ENCODE data around the gene CDH7.

The CDH7 gene, protein sequence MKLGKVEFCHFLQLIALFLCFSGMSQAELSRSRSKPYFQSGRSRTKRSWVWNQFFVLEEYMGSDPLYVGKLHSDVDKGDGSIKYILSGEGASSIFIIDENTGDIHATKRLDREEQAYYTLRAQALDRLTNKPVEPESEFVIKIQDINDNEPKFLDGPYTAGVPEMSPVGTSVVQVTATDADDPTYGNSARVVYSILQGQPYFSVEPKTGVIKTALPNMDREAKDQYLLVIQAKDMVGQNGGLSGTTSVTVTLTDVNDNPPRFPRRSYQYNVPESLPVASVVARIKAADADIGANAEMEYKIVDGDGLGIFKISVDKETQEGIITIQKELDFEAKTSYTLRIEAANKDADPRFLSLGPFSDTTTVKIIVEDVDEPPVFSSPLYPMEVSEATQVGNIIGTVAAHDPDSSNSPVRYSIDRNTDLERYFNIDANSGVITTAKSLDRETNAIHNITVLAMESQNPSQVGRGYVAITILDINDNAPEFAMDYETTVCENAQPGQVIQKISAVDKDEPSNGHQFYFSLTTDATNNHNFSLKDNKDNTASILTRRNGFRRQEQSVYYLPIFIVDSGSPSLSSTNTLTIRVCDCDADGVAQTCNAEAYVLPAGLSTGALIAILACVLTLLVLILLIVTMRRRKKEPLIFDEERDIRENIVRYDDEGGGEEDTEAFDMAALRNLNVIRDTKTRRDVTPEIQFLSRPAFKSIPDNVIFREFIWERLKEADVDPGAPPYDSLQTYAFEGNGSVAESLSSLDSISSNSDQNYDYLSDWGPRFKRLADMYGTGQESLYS

DNA sequence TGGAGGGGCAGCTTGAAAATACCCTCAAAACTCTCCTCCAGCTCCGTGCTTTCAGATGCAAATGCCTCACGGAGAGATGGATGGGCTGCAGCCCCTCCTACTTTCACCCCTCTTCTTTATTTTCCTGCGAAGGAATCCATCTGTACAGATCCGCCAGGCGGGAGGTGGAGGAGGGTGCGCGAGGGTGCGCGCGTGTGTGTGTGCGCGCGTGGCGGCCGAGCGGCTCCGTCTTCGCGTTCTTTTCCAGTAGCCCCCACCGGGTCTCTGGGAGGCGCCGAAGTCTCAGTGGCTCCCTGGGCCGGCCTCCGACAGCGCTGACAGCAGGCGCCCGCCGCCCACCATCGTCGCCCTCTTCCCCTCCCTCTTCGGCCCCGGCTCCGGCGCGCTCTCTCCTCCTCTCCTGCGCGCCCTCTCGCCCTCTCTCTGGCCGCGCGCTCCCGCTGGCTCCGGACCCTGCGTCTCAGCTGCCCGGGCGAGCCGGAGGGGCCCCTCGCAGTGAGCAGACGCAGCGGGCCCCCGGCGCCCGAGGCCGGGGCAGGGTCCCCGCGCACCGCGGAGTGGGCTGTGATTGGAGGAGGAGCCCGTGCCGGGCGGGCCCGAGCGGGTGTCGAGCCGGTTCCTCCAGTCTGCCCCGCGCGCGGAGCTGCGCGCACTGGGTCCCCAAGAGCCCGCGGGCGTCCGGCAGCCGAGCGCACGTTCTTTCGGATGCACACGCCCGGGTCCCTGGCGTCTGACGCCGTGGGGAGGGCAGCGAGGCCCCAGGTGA is at the start of gene CDH7:
TSS of gene CDH7 (plus strand) at position 624 of the 766 bp plus-strand sequence. CDS start 11,831 bp downstream, outside the sequence.
- peaks cover 32% of the 10 kb centered on the region for H3K27me3 Mint-ChIP-seq
- no peak within 1 kb of the TSS for H3K4me3 Mint-ChIP-seq
- no peaks in the 10 kb centered on the region for H3K4me1 Mint-ChIP-seq (ENCODE audit: low read depth)
- no peak within 1 kb of the TSS for H3K27ac Mint-ChIP-seq
- no peaks in the 10 kb centered on the region for H3K36me3 Mint-ChIP-seq (ENCODE audit: low read depth)
- no peaks in the 10 kb centered on the region for H3K9me3 Mint-ChIP-seq

DNA sequence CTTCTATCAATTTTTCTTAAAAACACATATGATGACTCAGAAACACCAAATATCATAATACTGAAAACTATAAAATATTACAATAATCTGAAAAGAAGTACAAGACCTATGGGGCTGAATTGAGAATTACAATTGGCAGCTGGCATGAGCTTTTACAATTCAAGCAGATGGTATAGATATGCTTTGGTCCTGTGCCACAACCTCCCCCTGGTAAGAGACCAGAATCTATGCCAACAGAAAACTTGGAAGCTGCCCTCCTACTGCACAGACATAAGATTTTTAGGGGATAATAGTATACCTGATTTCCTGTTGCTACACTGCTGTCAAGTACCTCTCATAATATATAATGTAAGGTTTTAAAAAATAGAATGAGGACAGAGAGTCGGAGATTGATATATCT is 46.8 kb upstream of the CDH7 start:
- peaks cover 6% of the 10 kb centered on the region for H3K9me3 Mint-ChIP-seq
- no peak overlapping the region for H3K4me3 Mint-ChIP-seq
- no peaks in the 10 kb centered on the region for H3K4me1 Mint-ChIP-seq (ENCODE audit: low read depth)
- H3K27me3 Mint-ChIP-seq: no peaks in the 10 kb centered on the region
- H3K36me3 Mint-ChIP-seq (ENCODE audit: low read depth): no peaks in the 10 kb centered on the region
- no peak overlapping the region for H3K27ac Mint-ChIP-seq

DNA sequence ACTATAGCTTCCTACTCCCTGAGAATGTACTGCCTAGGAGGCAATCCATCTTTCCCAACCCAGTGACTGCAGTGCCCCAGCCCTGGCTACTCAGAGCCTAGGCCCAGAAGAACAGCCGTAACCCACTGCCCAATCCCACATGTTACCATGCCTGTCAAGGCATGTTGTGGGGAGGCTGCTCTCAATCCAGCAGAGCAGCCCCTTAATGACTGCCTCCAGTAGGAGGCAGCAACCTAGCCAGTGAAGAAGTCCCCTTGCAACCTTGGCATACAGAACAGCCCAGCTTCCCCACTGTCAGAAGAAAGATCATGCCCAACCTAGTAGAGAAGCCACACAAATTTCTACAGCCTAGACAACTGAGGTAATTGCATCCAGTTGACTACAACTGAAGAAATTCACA is 44.2 kb upstream of the CDH7 start:
- Mint-ChIP-seq H3K9me3 (peaks cover 11% of the 10 kb centered on the region), H3K27ac (no peak overlapping the region), H3K27me3 (no peaks in the 10 kb centered on the region), H3K4me1 (ENCODE audit: low read depth) (no peaks in the 10 kb centered on the region), H3K36me3 (ENCODE audit: low read depth) (no peaks in the 10 kb centered on the region), H3K4me3 (no peak overlapping the region)

DNA sequence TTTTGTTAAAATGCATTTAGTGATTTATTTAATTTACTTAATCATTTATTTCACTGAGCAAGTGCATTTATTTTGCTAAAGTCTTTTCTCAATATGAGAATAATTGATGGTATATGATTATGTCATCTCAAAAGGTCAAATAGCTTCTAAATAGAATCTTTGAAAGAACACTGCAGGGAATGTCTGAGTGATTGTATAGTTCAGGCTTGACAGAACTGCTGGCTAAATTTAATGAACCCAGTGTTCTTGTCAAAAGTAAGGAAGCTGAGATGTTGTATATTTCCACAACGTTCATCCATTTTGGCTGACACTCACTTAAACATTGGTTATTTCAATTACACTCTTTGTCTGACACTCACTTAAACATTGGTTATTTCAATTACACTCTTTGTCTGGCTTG is 39.3 kb upstream of the CDH7 start:
- Mint-ChIP-seq H3K9me3 (peaks cover 8% of the 10 kb centered on the region), H3K4me3 (no peak overlapping the region), H3K36me3 (ENCODE audit: low read depth) (no peaks in the 10 kb centered on the region), H3K27me3 (no peaks in the 10 kb centered on the region), H3K27ac (no peak overlapping the region), H3K4me1 (ENCODE audit: low read depth) (no peaks in the 10 kb centered on the region)

DNA sequence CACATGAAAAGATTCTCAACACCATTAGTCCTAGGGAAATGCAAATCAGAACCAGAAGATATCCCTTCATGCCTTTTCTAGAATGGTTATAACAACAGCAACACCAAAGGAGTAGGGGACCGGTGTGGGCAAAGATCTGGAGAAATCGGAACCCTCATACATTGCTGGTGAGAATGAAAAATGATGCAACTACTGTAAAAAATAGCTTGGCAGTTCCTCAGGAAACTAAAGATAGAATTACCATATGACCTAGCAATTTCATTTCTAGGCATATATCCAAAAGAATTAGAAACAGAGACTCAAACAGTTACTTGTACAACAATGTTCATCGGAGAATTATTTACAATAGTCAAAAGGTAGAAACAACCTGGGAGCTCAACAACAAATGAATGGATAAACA is 29.2 kb upstream of the CDH7 start:
- H3K36me3 Mint-ChIP-seq (ENCODE audit: low read depth): no peaks in the 10 kb centered on the region
- H3K9me3 Mint-ChIP-seq: peaks cover 13% of the 10 kb centered on the region
- H3K27me3 Mint-ChIP-seq: no peaks in the 10 kb centered on the region
- H3K4me3 Mint-ChIP-seq: no peak overlapping the region
- no peak overlapping the region for H3K27ac Mint-ChIP-seq
- H3K4me1 Mint-ChIP-seq (ENCODE audit: low read depth): no peaks in the 10 kb centered on the region

DNA sequence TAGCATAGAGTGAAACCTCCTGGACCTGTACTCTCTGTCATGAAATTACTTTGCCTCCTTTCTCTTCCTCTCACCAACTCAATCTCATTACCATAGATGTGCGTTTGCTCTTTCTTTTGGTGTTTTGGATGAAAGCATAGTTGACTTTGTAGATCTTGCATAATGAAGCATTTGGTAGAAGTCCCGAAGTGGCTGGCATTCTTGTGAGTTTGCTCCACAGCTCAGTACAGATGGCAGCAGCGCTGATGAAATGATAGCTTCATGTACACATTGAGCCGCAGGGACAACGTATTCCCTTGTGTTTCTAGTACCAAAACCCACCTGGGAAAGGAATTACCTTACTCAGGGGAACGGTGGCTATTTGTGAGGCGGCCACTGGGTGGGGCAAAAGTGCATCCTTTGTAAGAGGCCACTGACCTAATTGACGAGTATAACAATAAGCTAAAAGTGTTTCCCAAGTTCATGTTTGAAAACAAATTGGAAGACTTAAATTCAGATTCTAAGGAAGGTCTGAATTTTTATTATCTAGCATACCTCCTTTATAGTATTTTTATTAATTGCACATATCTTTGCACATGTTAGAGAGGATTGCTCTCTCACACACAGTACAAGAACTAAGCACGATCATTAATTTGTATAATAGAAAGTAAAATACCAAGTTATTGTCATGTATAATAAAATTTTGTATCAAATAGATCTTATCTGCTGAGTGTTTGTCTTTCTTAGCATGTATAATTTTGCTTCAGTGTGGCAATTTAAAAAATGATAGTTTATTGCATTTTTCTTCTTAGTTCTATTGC is 25.4 kb upstream of the CDH7 start:
- peaks cover 9% of the 10 kb centered on the region for H3K9me3 Mint-ChIP-seq

DNA sequence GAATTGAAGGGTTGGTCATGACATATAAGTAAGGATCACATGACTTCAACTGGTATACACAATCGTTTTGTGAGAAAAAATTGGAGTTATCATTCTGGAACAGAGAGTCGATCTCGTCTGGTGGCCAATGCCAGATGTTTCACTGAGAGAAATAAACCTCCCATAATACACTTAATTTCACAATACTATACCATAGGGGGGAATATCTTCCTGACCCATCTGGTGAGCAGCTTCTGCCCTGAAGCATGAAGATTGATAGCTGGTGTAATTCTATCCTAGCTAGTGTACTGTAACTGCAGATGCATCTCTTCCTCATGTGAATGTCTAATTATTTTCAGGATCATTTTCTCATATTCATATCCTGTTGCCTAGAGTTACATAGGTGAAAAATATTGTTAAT is 15.7 kb upstream of the CDH7 start:
- Mint-ChIP-seq H3K27ac (no peak overlapping the region), H3K36me3 (ENCODE audit: low read depth) (no peaks in the 10 kb centered on the region), H3K4me3 (no peak overlapping the region), H3K9me3 (peaks cover 3% of the 10 kb centered on the region), H3K27me3 (no peaks in the 10 kb centered on the region), H3K4me1 (ENCODE audit: low read depth) (no peaks in the 10 kb centered on the region)

More for the DNA sequence above, 25.4 kb upstream of the CDH7 start:
- Mint-ChIP-seq H3K27me3 (no peaks in the 10 kb centered on the region), H3K36me3 (ENCODE audit: low read depth) (no peaks in the 10 kb centered on the region), H3K4me1 (ENCODE audit: low read depth) (no peaks in the 10 kb centered on the region), H3K27ac (no peak overlapping the region), H3K4me3 (no peak overlapping the region)

DNA sequence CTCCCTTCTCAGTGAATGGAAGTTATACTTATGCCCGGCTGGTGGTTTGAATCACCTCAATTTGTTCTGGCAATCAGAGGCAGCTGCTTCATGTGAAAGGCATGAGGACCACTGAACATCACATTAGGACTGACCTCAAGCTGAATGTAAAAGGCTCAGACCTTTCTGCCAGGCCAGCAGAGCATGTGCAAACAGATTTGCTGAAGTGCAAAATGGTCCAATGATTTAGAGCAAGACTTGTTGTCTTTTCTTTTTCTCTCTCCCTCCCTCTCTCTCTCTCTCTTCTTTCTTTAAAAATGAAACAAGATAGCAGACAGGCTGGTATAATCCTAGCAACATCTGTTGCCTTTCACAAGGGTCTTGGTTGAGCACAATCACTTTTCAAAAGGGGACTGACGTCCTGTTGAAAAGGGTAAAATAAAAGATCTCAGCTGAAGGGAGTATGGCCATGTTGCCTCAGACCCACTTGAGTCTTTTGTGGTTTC is 13.3 kb upstream of the CDH7 start:
- no peak overlapping the region for H3K27ac Mint-ChIP-seq
- H3K9me3 Mint-ChIP-seq: peaks cover 3% of the 10 kb centered on the region
- H3K36me3 Mint-ChIP-seq (ENCODE audit: low read depth): no peaks in the 10 kb centered on the region

DNA sequence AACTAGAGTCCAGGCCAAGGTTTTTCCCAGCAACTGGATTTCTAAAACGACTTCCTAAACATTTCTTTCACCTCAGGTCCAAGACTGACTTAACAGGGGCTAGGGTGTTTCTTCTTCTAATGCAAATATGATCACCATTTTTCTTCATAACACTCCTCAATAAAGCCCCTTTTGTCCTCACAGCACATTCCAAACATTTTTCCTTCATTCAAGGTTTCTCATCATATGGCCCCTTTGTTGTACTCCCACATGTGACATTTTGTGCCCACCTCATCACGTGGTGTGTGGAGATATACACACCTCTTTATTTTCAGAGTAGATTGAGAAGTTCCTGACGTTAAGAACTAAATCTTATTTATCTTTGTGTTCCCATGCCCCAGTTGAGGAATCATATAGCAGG is 3.9 kb upstream of the CDH7 start:
- Mint-ChIP-seq H3K27ac (no peak overlapping the region), H3K27me3 (peaks cover 28% of the 10 kb centered on the region), H3K4me1 (ENCODE audit: low read depth) (no peaks in the 10 kb centered on the region), H3K4me3 (no peak overlapping the region), H3K9me3 (no peaks in the 10 kb centered on the region), H3K36me3 (ENCODE audit: low read depth) (no peaks in the 10 kb centered on the region)

More for the DNA sequence above, 13.3 kb upstream of the CDH7 start:
- Mint-ChIP-seq H3K4me3 (no peak overlapping the region), H3K4me1 (ENCODE audit: low read depth) (no peaks in the 10 kb centered on the region), H3K27me3 (no peaks in the 10 kb centered on the region)

DNA sequence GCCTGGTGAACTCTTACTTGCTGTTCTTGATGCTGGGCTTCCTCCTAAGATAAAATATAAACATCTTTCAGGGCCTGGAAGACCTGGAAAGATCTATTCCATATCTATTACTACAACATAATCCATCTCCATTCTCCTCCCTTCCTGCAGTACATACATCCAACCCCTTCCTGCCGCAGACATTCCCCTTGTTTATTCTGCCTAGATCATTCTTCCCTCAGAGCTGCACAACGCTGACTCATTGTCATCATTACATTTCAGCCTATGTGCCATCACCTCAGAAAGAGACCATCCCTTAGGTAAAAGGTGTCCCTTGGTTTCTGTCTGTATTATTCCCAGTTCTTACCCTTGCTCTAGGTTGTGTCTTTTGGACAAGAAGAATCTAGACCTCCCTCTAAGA is 2.5 kb upstream of the CDH7 start:
- H3K9me3 Mint-ChIP-seq: no peaks in the 10 kb centered on the region
- no peak overlapping the region for H3K27ac Mint-ChIP-seq
- no peaks in the 10 kb centered on the region for H3K4me1 Mint-ChIP-seq (ENCODE audit: low read depth)
- peaks cover 32% of the 10 kb centered on the region for H3K27me3 Mint-ChIP-seq
- no peak overlapping the region for H3K4me3 Mint-ChIP-seq
- no peaks in the 10 kb centered on the region for H3K36me3 Mint-ChIP-seq (ENCODE audit: low read depth)

DNA sequence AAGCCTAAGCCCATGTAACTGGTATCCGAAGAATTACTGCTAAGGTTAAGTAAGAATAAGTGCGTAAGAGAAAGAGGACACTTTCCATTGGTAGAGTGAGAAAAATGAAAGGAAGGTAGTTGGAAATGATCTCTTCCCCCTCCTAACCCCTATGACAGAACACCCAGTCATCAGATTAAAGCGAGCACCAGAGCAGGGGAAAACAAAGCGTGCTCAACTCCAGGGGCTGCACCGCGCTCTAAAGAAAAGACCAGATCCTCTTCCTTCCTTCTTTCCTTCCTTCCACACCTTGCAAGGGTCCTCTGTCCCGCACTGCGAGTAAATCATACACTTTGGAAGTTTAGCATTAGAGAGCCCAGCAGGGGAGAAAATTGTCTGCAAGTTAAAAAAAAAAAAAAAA is 971 bp upstream of the CDH7 start:
- Mint-ChIP-seq H3K4me1 (ENCODE audit: low read depth) (no peaks in the 10 kb centered on the region), H3K9me3 (no peaks in the 10 kb centered on the region), H3K27me3 (peaks cover 32% of the 10 kb centered on the region), H3K27ac (no peak overlapping the region), H3K4me3 (no peak overlapping the region), H3K36me3 (ENCODE audit: low read depth) (no peaks in the 10 kb centered on the region)

DNA sequence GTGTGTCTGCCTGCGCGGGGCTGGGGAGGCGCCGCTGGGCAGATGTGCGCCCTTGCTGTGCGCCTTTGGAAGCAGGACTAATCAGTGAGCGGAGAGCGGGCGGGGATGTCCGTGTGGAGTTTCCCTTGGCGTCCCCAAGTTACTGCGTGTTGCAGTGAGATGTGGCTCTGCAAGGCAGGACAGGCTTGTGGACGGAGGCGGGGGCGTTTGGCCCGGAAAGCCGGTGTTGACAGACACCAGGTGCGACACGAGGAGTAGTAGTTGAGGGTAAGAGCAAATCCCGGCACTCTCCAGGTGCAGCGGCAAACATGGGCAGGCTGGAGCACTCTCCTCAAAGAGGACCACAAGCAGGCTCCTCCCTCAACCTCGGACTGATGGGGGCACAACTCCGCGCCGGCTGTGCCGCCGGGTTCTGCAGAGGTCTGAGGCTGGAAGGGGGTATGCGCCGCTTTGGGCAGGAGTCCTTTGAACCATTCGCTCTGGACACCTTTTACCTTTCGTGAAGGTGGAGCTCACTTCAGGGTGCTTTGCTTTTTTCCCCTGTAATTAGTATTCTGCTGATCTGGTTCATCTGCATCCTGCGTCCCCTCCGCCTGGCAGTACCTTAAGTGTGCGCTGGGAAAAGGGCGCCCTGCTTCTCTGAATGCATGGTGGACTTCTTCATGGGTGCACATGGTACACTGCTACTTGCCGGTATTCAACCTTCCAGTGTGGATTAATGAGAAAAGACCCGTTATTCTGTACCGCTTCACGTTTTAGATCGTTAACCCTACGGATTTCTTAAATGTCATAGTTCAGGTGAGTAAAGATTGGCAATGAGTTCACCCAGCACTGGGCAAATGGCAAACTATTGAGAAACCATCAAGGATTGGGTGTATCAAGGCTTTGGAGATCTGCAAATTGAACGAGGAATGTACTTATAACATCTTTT is 608 bp downstream of the CDH7 start:
- no peaks in the 10 kb centered on the region for H3K9me3 Mint-ChIP-seq
- peaks cover 32% of the 10 kb centered on the region for H3K27me3 Mint-ChIP-seq
- H3K4me3 Mint-ChIP-seq: no peak overlapping the region
- H3K4me1 Mint-ChIP-seq (ENCODE audit: low read depth): no peaks in the 10 kb centered on the region
- no peak overlapping the region for H3K27ac Mint-ChIP-seq
- H3K36me3 Mint-ChIP-seq (ENCODE audit: low read depth): no peaks in the 10 kb centered on the region

DNA sequence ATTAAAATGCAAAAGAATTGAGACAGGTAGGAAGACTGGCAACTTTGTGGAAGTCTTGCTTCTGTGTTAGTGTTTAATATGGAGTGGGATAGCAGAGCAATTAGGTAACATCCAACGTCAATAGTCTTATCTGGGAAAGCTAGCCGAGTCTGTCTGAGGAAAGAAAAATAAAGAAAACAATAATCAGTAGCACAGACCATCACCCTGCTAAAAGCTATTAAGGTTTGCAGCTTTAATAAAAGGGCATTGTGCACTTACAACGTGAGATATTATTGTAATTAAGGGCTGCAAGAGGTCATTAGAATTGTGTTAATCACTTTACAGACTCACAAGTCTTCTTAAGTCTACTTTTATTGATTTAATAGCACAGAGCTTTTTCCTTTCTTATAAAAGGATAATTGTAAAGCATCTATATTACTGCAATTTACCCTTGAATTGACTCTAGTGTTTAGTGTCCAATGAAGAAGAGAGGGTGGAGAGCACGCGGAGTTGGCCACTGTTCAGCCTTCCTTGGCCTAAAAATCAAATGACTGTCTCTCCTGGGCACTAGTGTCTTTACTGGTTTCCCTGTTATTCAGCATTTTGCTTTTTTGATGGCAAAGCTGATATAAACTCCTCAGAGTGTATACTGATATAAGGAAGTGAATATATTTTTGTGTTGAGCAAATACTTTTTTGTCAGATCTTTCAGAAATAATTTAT is 2.0 kb downstream of the CDH7 start:
- peaks cover 32% of the 10 kb centered on the region for H3K27me3 Mint-ChIP-seq
- no peaks in the 10 kb centered on the region for H3K36me3 Mint-ChIP-seq (ENCODE audit: low read depth)
- H3K9me3 Mint-ChIP-seq: no peaks in the 10 kb centered on the region
- no peak overlapping the region for H3K27ac Mint-ChIP-seq
- no peak overlapping the region for H3K4me3 Mint-ChIP-seq
- H3K4me1 Mint-ChIP-seq (ENCODE audit: low read depth): no peaks in the 10 kb centered on the region

Measured in stimulated activated naive CD8-positive, alpha-beta T cell treated with anti-CD3 and anti-CD28 coated beads, Interleukin-15, Interleukin-2, amounts not matched to agents 100 ng/mL and 50 ng/mL, for 24 hours (primary cell).